OCI-LY7 (cell line): ENCODE data around the gene ANKS1B. TPM values are rescaled to one million over a fixed set of nuclear protein-coding genes. Genes with fewer than 3 reads are reported as not detected.

Experiments
- BruUV-seq: library from RNA; stranded (reverse); fragments of 400-500 nt; replicated peaks from 2 replicates; lab custom pipeline; 2021; lab: Mats Ljungman, UMichigan
- CTCF ChIA-PET: fragments of 300-600 bp; sonication (Branson Sonifier 250); formaldehyde crosslinking; loops from one replicate; lab custom pipeline; 2022; ENCODE audit warnings: antibody characterized with exemption; ENCODE audit not compliant: unreplicated experiment; lab: Charles Lee
- POLR2A ChIA-PET: fragments of 300-600 bp; sonication (Branson Sonifier 250); formaldehyde crosslinking; loops from one replicate; lab custom pipeline; 2022; ENCODE audit warnings: antibody characterized with exemption; lab: Charles Lee
- DNase-seq: peaks from one replicate; pipeline ENCODE4 v3.0.0-alpha.2; 2015; ENCODE audit warnings: low spot score
- H2AFZ ChIP-seq: fragments of 200-600 bp; sonication (generic), shearing (Covaris generic); 2 replicates; pipeline ENCODE4 v1.6.1; 2014; ENCODE audit warnings: mild to moderate bottlenecking, antibody characterized with exemption, low read length, moderate library complexity
- H3K27ac ChIP-seq: fragments of 200-600 bp; sonication (generic); 2 replicates; pipeline ENCODE4 v1.5.1; 2014; ENCODE audit warnings: mixed run types, low read depth, mild to moderate bottlenecking, moderate library complexity, low read length, inconsistent platforms; ENCODE audit not compliant: poor library complexity, severe bottlenecking
- H3K36me3 ChIP-seq: fragments of 200-600 bp; sonication (generic); 2 replicates; pipeline ENCODE4 v1.6.1; 2014; ENCODE audit warnings: mild to moderate bottlenecking, antibody characterized with exemption, low read length, moderate library complexity, mixed read lengths; ENCODE audit not compliant: insufficient read depth
- H3K4me1 ChIP-seq: fragments of 200-600 bp; sonication (generic); 2 replicates; pipeline ENCODE4 v1.5.1; 2014; ENCODE audit warnings: mild to moderate bottlenecking, low read length; ENCODE audit not compliant: insufficient read depth, poor library complexity, severe bottlenecking
- H3K4me2 ChIP-seq: fragments of 200-600 bp; sonication (generic); 2 replicates; pipeline ENCODE4 v1.6.1; 2014; ENCODE audit warnings: mild to moderate bottlenecking, low read length
- H3K4me3 ChIP-seq: fragments of 200-600 bp; sonication (generic); 2 replicates; pipeline ENCODE4 v1.5.1; 2014; ENCODE audit warnings: mild to moderate bottlenecking, low read depth, low read length; ENCODE audit not compliant: poor library complexity, severe bottlenecking
- H3K79me2 ChIP-seq: fragments of 200-600 bp; sonication (generic); 2 replicates; pipeline ENCODE4 v1.6.1; 2016; ENCODE audit warnings: low read depth, mild to moderate bottlenecking, low read length, moderate library complexity, mixed read lengths; ENCODE audit not compliant: insufficient read depth
- H3K9me2 ChIP-seq: fragments of 200-600 bp; sonication (generic); 2 replicates; pipeline ENCODE4 v1.6.1; 2016; ENCODE audit warnings: mild to moderate bottlenecking, low read length, mixed read lengths; ENCODE audit not compliant: insufficient read depth
- H3K9me3 ChIP-seq: fragments of 200-600 bp; sonication (generic); 2 replicates; pipeline ENCODE4 v1.6.1; 2014; ENCODE audit warnings: mild to moderate bottlenecking, mixed run types, low read length, mixed read lengths
- H4K20me1 ChIP-seq: fragments of 200-600 bp; sonication (generic); 2 replicates; pipeline ENCODE4 v1.6.1; 2014; ENCODE audit warnings: mild to moderate bottlenecking, antibody characterized with exemption, low read length, moderate library complexity, mixed read lengths; ENCODE audit not compliant: insufficient read depth
- EZH2phosphoT487 ChIP-seq: fragments of 200-600 bp; sonication (generic); IDR thresholded peaks from 2 replicates; pipeline ENCODE4 v1.6.1; 2018; ENCODE audit warnings: low read depth, borderline replicate concordance, mild to moderate bottlenecking, mixed run types, antibody characterized with exemption, low read length, moderate library complexity, mixed read lengths
- intact Hi-C: fragments of 100-400 bp; cut with micrococcal nuclease; formaldehyde crosslinking; loops from one replicate; pipeline ENCODE4 v1.10.0; 2022; ENCODE audit not compliant: unreplicated experiment
- total RNA-seq, 2 experiments: library from RNA; depleted of rRNA in 1 of 2; stranded (reverse); fragments of >200 nt in 1 of 2; shearing (Covaris generic) in 1 of 2; gene quantifications; 2 replicates each; pipeline ENCODE4 v1.2.3, GENCODE V29; 2014 to 2022
- TF ChIP-seq, protein P1 (sequence below): fragments of 200-600 bp; sonication (generic); conservative IDR thresholded peaks from 2 replicates; pipeline ENCODE4 v1.5.1; 2014; ENCODE audit warnings: mild to moderate bottlenecking, antibody characterized with exemption, low read length, moderate library complexity, mixed read lengths

Gene ANKS1B
- total RNA-seq, 2 experiments from 2014 or later: 2.9 to 6.0 TPM

DNA sequence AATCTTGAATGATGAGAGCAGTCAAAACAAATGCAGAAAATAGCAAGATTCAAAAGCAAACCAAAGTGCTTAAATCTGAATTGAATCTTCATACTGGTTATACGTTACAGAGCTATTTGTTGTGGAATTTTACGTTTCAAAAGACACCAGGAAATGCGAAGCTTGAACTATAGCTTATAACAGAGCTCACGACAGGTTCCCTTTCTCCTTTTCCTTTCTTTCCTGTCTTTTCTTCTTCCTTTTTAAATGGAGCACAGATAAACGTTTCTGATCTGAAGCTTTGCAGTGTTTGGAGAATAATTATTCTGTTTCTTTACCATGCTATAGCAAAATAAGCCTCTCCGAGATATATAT lies 829.8 kb downstream of the ANKS1B start:
- Histone ChIP-seq H3K36me3 (no peaks in the 10 kb centered on the region), H2AFZ (peak overlapping the region; percentile 47; the same call in 1 of the 2 replicates), H3K27ac (no peak overlapping the region), H4K20me1 (no peaks in the 10 kb centered on the region), H3K4me1 (no peaks in the 10 kb centered on the region), H3K79me2 (no peaks in the 10 kb centered on the region), H3K4me3 (no peak overlapping the region), H3K4me2 (no peak overlapping the region), H3K9me2 (no peaks in the 10 kb centered on the region), H3K9me3 (no peaks in the 10 kb centered on the region; the same call in 1 of the 2 replicates)
- no peak for DNase-seq
- intact Hi-C loops: no loop called here
- ChIA-PET POLR2A (interaction anchor here (0.8 to 2.7 kb wide), 4 partner anchors 15 to 64 kb away, joined by 3 to 8 read pairs (median 4); no protein-coding TSS in a partner anchor), CTCF (no interaction called here)
- no TSS peak for BruUV-seq
- TF ChIP-seq, protein P1, sequence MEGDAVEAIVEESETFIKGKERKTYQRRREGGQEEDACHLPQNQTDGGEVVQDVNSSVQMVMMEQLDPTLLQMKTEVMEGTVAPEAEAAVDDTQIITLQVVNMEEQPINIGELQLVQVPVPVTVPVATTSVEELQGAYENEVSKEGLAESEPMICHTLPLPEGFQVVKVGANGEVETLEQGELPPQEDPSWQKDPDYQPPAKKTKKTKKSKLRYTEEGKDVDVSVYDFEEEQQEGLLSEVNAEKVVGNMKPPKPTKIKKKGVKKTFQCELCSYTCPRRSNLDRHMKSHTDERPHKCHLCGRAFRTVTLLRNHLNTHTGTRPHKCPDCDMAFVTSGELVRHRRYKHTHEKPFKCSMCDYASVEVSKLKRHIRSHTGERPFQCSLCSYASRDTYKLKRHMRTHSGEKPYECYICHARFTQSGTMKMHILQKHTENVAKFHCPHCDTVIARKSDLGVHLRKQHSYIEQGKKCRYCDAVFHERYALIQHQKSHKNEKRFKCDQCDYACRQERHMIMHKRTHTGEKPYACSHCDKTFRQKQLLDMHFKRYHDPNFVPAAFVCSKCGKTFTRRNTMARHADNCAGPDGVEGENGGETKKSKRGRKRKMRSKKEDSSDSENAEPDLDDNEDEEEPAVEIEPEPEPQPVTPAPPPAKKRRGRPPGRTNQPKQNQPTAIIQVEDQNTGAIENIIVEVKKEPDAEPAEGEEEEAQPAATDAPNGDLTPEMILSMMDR: no peak
- TF ChIP-seq EZH2phosphoT487: no peak

DNA sequence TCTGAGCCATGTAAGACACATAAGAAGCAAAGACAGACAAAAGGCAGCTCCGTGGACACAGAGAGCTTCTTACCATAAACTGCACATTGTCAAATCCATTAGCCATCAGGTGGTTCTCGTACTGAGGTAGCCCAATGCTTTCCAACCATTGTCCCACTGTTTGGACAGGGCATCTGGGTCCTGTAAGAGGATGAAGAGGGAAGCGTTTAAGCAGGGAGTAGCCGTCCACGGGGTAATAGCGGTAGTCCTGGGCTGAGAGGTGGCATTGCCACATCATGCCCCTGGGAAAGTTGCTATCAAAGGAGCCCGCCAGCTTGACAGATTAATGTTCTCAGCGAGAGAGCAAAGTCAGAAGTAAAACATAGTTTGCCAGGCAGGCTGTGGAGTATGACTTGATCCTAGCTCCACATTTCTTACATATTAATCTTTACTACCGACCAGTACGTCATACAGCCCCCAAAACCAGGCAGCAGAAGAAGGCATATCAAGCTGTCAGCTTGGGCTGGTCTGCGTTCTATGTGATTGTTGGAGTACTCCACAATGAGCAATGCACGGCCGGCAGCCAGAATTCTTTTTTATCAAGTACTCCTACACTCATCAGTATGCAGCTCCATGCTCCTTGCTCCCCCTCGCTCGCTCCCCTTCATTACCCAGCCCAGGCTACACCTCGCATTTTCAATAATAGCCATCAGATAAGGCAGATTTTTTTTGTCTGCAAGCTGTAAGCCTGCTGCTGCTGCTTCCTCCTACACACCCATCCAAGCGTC lies 830.3 kb downstream of the ANKS1B start:
- no peaks in the 10 kb centered on the region for H4K20me1 ChIP-seq
- peak overlapping the region; percentile 47; the same call in 1 of the 2 replicates for H2AFZ ChIP-seq
- TF ChIP-seq EZH2phosphoT487: no peak
- TF ChIP-seq, protein P1: no peak
- H3K4me2 ChIP-seq: no peak overlapping the region
- H3K9me3 ChIP-seq: no peaks in the 10 kb centered on the region; the same call in 1 of the 2 replicates
- no peaks in the 10 kb centered on the region for H3K79me2 ChIP-seq
- ChIA-PET POLR2A (interaction anchor here (0.8 to 2.7 kb wide), 5 partner anchors 14 to 63 kb away, joined by 3 to 8 read pairs (median 4); no protein-coding TSS in a partner anchor), CTCF (no interaction called here)
- BruUV-seq: no TSS peak
- H3K4me3 ChIP-seq: no peak overlapping the region
- H3K4me1 ChIP-seq: no peaks in the 10 kb centered on the region
- intact Hi-C loops: no loop called here
- H3K9me2 ChIP-seq: no peaks in the 10 kb centered on the region
- no peaks in the 10 kb centered on the region for H3K36me3 ChIP-seq
- no peak for DNase-seq
- H3K27ac ChIP-seq: no peak overlapping the region

DNA sequence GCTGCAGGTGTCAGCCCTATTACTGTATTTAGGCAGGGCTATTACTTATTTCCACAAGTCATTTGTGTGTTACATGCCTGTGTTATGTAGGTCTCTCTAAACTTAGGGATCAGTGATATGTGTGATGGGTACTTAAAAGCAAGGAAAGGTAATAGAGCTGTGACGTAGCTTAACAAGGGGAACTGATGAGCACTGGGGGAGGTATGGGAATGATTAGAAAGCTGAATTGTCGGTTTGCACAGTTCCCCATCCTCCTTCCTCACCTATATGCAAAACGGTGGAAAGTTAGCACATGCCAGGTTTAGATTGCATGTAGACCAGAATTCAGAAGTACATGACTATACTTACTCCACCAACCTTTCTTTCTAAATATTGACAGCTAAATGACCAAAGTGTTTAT lies 831.4 kb downstream of the ANKS1B start:
- ChIA-PET POLR2A (interaction anchor here (0.6 to 1.6 kb wide), 7 partner anchors 13 to 383 kb away, joined by 3 to 8 read pairs (median 3); no protein-coding TSS in a partner anchor), CTCF (no interaction called here)
- intact Hi-C loops: no loop called here

More for the DNA sequence above, 831.4 kb downstream of the ANKS1B start:
- H3K9me3 ChIP-seq: no peaks in the 10 kb centered on the region
- no peaks in the 10 kb centered on the region for H4K20me1 ChIP-seq
- H3K4me1 ChIP-seq: no peaks in the 10 kb centered on the region
- H3K36me3 ChIP-seq: no peaks in the 10 kb centered on the region
- H2AFZ ChIP-seq: no peak overlapping the region
- H3K79me2 ChIP-seq: no peaks in the 10 kb centered on the region
- no peak overlapping the region for H3K4me2 ChIP-seq
- H3K4me3 ChIP-seq: no peak overlapping the region
- DNase-seq: no peak
- no peak overlapping the region for H3K27ac ChIP-seq
- no peaks in the 10 kb centered on the region for H3K9me2 ChIP-seq
- BruUV-seq: no TSS peak
- no peak for TF ChIP-seq EZH2phosphoT487
- TF ChIP-seq, protein P1: no peak
